LHCN-M2 (cell line): ENCODE measurements around the gene TEX35. TPM values are rescaled to one million over a fixed set of nuclear protein-coding genes. Genes with fewer than 3 reads are reported as not detected.
"Not testable (repeated sequence)": the region's sequence is repeated elsewhere in the genome, so short reads cannot be mapped to it uniquely, and the experiment has no call there.

ENCODE experiments used
- DNase-seq: peaks from one replicate; pipeline ENCODE4 v3.0.0-alpha.2; 2012; ENCODE audit warnings: low read depth
- total RNA-seq: library from RNA; depleted of rRNA; stranded (reverse); fragments of >200 nt; gene quantifications from 2 replicates; pipeline ENCODE4 v1.2.3, GENCODE V29; 2014

Gene TEX35
- total RNA-seq, 1 experiment from 2014 or later = 0.11 TPM

- DNase-seq = peak; percentile 97
These were observed 27.7 kb downstream of the TEX35 start for GRCh38 chr1:178540646-178541045.

GRCh38 chr1:178541379-178541778 lies 28.5 kb downstream of the TEX35 start:
- no peak for DNase-seq

GRCh38 chr1:178541829-178542553 lies 29.1 kb downstream of the TEX35 start:
- DNase-seq = peak; percentile 32

GRCh38 chr1:178542554-178543289 lies 29.8 kb downstream of the TEX35 start:
- DNase-seq = peak; percentile 88

- DNase-seq = no peak
These were observed 30.3 kb downstream of the TEX35 start for GRCh38 chr1:178543290-178543607.

GRCh38 chr1:178544531-178544930 lies 31.6 kb downstream of the TEX35 start:
- no peak for DNase-seq

- DNase-seq = no peak
These were observed 35.2 kb downstream of the TEX35 start for GRCh38 chr1:178548108-178548507.

GRCh38 chr1:178551307-178551706 lies 38.4 kb downstream of the TEX35 start:
- DNase-seq = no peak

GRCh38 chr1:178551940-178552339 lies 39.0 kb downstream of the TEX35 start:
- no peak for DNase-seq

GRCh38 chr1:178552856-178553255 lies 39.9 kb downstream of the TEX35 start:
- no peak for DNase-seq

GRCh38 chr1:178554351-178554750 lies 41.4 kb downstream of the TEX35 start:
- not testable (repeated sequence) for DNase-seq

GRCh38 chr1:178555613-178556012 lies 42.7 kb downstream of the TEX35 start:
- not testable (repeated sequence) for DNase-seq

- DNase-seq = not testable (repeated sequence)
These were observed 45.9 kb downstream of the TEX35 start for GRCh38 chr1:178558816-178559215.

GRCh38 chr1:178560871-178561376 lies 48.0 kb downstream of the TEX35 start:
- DNase-seq = no peak

- no peak for DNase-seq
These were observed 50.4 kb downstream of the TEX35 start for GRCh38 chr1:178563099-178563820.

GRCh38 chr1:178564086-178564782 lies 51.3 kb downstream of the TEX35 start:
- DNase-seq = no peak

GRCh38 chr1:178564783-178565180 lies 51.9 kb downstream of the TEX35 start:
- DNase-seq = no peak

- DNase-seq = peak; percentile 30
These were observed 52.7 kb downstream of the TEX35 start for GRCh38 chr1:178565586-178565985.

GRCh38 chr1:178566187-178566586 lies 53.3 kb downstream of the TEX35 start:
- DNase-seq = peak; percentile 31

GRCh38 chr1:178571807-178572206 lies 58.9 kb downstream of the TEX35 start:
- DNase-seq = no peak
